GM19438 (cell line): ENCODE data around the gene LRRC1.

ENCODE experiments used
- ATAC-seq: cut with Tn5 transposase; IDR thresholded peaks from one replicate; pipeline ENCODE4 v1.9.1; 2021; ENCODE audit warnings: low read depth; ENCODE audit not compliant: unreplicated experiment

LRRC1 gene

GRCh38 chr6:53813801-53814200 is 19.0 kb downstream of the LRRC1 start:
- ATAC-seq, result no peak

- ATAC-seq, result no peak
Observed at GRCh38 chr6:53814353-53814752, 19.5 kb downstream of the LRRC1 start.

- ATAC-seq, result no peak
Observed at GRCh38 chr6:53815381-53816119, 20.7 kb downstream of the LRRC1 start.

GRCh38 chr6:53818858-53819609 is 24.2 kb downstream of the LRRC1 start:
- no peak for ATAC-seq

GRCh38 chr6:53822401-53823125 is 27.8 kb downstream of the LRRC1 start:
- ATAC-seq, result no peak

GRCh38 chr6:53824714-53825113 is 29.9 kb downstream of the LRRC1 start:
- ATAC-seq, result no peak

GRCh38 chr6:53825532-53826321 is 30.9 kb downstream of the LRRC1 start:
- no peak for ATAC-seq

- no peak for ATAC-seq
Observed at GRCh38 chr6:53827531-53827930, 32.7 kb downstream of the LRRC1 start.

GRCh38 chr6:53828215-53828614 is 33.4 kb downstream of the LRRC1 start:
- no peak for ATAC-seq

- ATAC-seq, result no peak
Observed at GRCh38 chr6:53828966-53829697, 34.3 kb downstream of the LRRC1 start.

GRCh38 chr6:53829698-53830221 is 35.0 kb downstream of the LRRC1 start:
- ATAC-seq, result no peak

- no peak for ATAC-seq
Observed at GRCh38 chr6:53830366-53830765, 35.6 kb downstream of the LRRC1 start.

- no peak for ATAC-seq
Observed at GRCh38 chr6:53831081-53831869, 36.5 kb downstream of the LRRC1 start.

- no peak for ATAC-seq
Observed at GRCh38 chr6:53831936-53832660, 37.3 kb downstream of the LRRC1 start.

GRCh38 chr6:53833155-53833554 is 38.4 kb downstream of the LRRC1 start:
- ATAC-seq, result no peak

GRCh38 chr6:53834132-53834531 is 39.3 kb downstream of the LRRC1 start:
- no peak for ATAC-seq

GRCh38 chr6:53837865-53838769 is 43.3 kb downstream of the LRRC1 start:
- ATAC-seq, result no peak
